ENCODE results near the gene KCTD10. TPM values are rescaled to one million over a fixed set of nuclear protein-coding genes. Genes with fewer than 3 reads are reported as not detected.
A peak's percentile ranks its signal among the peaks of the same experiment; 100 is the strongest.

KCTD10 gene
- total and polyA plus RNA-seq, 8 donors = 6.7 to 16.7 (median 10.7) TPM

GRCh38 chr12:109428037-109428629 lies 49.0 kb downstream of the KCTD10 start:
- intact Hi-C loops (cut with DNase I) = no loop called here

GRCh38 chr12:109423392-109423791 lies 53.7 kb downstream of the KCTD10 start:
- Histone ChIP-seq H3K36me3 (no peaks in the 10 kb centered on the region), H3K9me3 (no peaks in the 10 kb centered on the region), H3K27ac (no peak overlapping the region), H3K4me3 (no peak overlapping the region), H3K27me3 (no peaks in the 10 kb centered on the region), H3K4me1 (no peaks in the 10 kb centered on the region)
- ATAC-seq (no peak), FAIRE-seq (no peak), DNase-seq (no peak)
- 68 to 83% methylated on average over 9 of the region's 9 CpGs for WGBS, 2 donors
- intact Hi-C loops (cut with DNase I) = no loop called here
- no peak for TF ChIP-seq CTCF (IDR thresholded peaks at IDR 0.05)

More at GRCh38 chr12:109428037-109428629, 49.0 kb downstream of the KCTD10 start:
- peak; percentile 54 to 91 (median 80) for DNase-seq
- TF ChIP-seq CTCF (IDR thresholded peaks at IDR 0.05) = peak; percentile 94 to 98 (median 96)
- no peaks in the 10 kb centered on the region for H3K4me1 ChIP-seq
- 19 to 22% methylated on average over 8 of the region's 8 CpGs for WGBS, 2 donors
- H3K9me3 ChIP-seq = no peaks in the 10 kb centered on the region
- no peak for FAIRE-seq
- H3K4me3 ChIP-seq = no peak overlapping the region
- no peak overlapping the region for H3K27ac ChIP-seq
- ATAC-seq = peak; percentile 88 to 97 (median 94)
- H3K27me3 ChIP-seq = no peaks in the 10 kb centered on the region
- H3K36me3 ChIP-seq = no peaks in the 10 kb centered on the region

GRCh38 chr12:109422251-109422650 lies 54.8 kb downstream of the KCTD10 start:
- no peak for TF ChIP-seq CTCF (IDR thresholded peaks at IDR 0.05)
- no peak for DNase-seq
- FAIRE-seq = no peak
- intact Hi-C loops (cut with DNase I) = no loop called here
- 25 to 33% methylated on average over 10 of the region's 10 CpGs for WGBS, 2 donors
- no peaks in the 10 kb centered on the region for H3K27me3 ChIP-seq
- no peak overlapping the region for H3K27ac ChIP-seq
- H3K4me3 ChIP-seq = no peak overlapping the region
- no peaks in the 10 kb centered on the region for H3K4me1 ChIP-seq
- H3K36me3 ChIP-seq = no peaks in the 10 kb centered on the region
- no peaks in the 10 kb centered on the region for H3K9me3 ChIP-seq
- no peak for ATAC-seq

- ATAC-seq (no peak), DNase-seq (no peak), FAIRE-seq (no peak)
- WGBS, 2 donors = 59 to 72% methylated on average over 8 of the region's 8 CpGs
- H3K4me1 ChIP-seq = no peaks in the 10 kb centered on the region
- intact Hi-C loops (cut with DNase I) = no loop called here
- H3K27me3 ChIP-seq = no peaks in the 10 kb centered on the region
- H3K36me3 ChIP-seq = no peaks in the 10 kb centered on the region
- H3K4me3 ChIP-seq = no peak overlapping the region
- no peaks in the 10 kb centered on the region for H3K9me3 ChIP-seq
- no peak overlapping the region for H3K27ac ChIP-seq
- no peak for TF ChIP-seq CTCF (IDR thresholded peaks at IDR 0.05)
Observed at GRCh38 chr12:109421355-109422087, 55.6 kb downstream of the KCTD10 start.

Data from pancreas (tissue), 10 donors.